HFF-Myc (cell line): ENCODE results near the gene DLK1.

Experiments used
- DNase-seq: peaks from one replicate; pipeline ENCODE4 v3.0.0-alpha.2; 2011; ENCODE audit warnings: low read depth; ENCODE audit errors: extremely low read depth
- H3K4me3 ChIP-seq: replicated peaks from 2 replicates; pipeline ENCODE4 v1.5.1; 2011; ENCODE audit warnings: low read depth, mild to moderate bottlenecking, control low read depth, low read length
- CTCF ChIP-seq: IDR thresholded peaks from 2 replicates; pipeline ENCODE4 v1.5.1; 2012; ENCODE audit warnings: mild to moderate bottlenecking, low read depth, low read length, control low read depth; ENCODE audit errors: missing control alignments

DLK1 gene

GRCh38 chr14:100727086-100727872 lies 587 bp downstream of the DLK1 start:
- no peak overlapping the region for H3K4me3 ChIP-seq
- DNase-seq: no peak
- no peak for TF ChIP-seq CTCF

GRCh38 chr14:100727873-100728240 lies 1.2 kb downstream of the DLK1 start:
- no peak for DNase-seq
- H3K4me3 ChIP-seq: no peak overlapping the region
- TF ChIP-seq CTCF: no peak

- TF ChIP-seq CTCF: no peak
- no peak for DNase-seq
- H3K4me3 ChIP-seq: no peak overlapping the region
Observed at GRCh38 chr14:100728962-100729361, 2.3 kb downstream of the DLK1 start.

- H3K4me3 ChIP-seq: no peak overlapping the region
- no peak for TF ChIP-seq CTCF
- no peak for DNase-seq
Observed at GRCh38 chr14:100729982-100730381, 3.3 kb downstream of the DLK1 start.

- TF ChIP-seq CTCF: no peak
- no peak overlapping the region for H3K4me3 ChIP-seq
- no peak for DNase-seq
Observed at GRCh38 chr14:100730581-100730980, 3.9 kb downstream of the DLK1 start.

- no peak for DNase-seq
- H3K4me3 ChIP-seq: no peak overlapping the region
- TF ChIP-seq CTCF: no peak
Observed at GRCh38 chr14:100731011-100731670, 4.4 kb downstream of the DLK1 start.
